Endothelial cell of umbilical vein (primary cell): Measurements from ENCODE around the gene PARP9. TPM values are rescaled to one million over a fixed set of nuclear protein-coding genes. Genes with fewer than 3 reads are reported as not detected.

Source experiments
- BruUV-seq: library from RNA; stranded (reverse); fragments of 400-500 nt; replicated peaks from 2 replicates; lab custom pipeline; 2021; lab: Mats Ljungman, UMichigan
- CTCF ChIA-PET: fragments of 300-600, 350-600 bp; sonication (Branson Sonifier 250); formaldehyde crosslinking; loops from one replicate; lab custom pipeline; 2021; ENCODE audit warnings: antibody characterized with exemption, inconsistent platforms; lab: Charles Lee
- POLR2A ChIA-PET: fragments of 300-600, 350-600 bp; sonication (Branson Sonifier 250); formaldehyde crosslinking; loops from one replicate; lab custom pipeline; 2021; ENCODE audit warnings: antibody characterized with exemption, inconsistent platforms; lab: Charles Lee
- DNase-seq: peaks from one replicate; pipeline ENCODE4 v3.0.0-alpha.2; 2011; ENCODE audit warnings: low read depth, low spot score
- FAIRE-seq: peaks from 2 replicates; lab custom pipeline; 2011; peaks lifted over from hg19 to GRCh38; lab: Jason Lieb, UNC
- H2AFZ ChIP-seq: 2 replicates; pipeline ENCODE4 v1.6.0; 2012; ENCODE audit warnings: low read depth, low read length, control low read depth, inconsistent platforms
- H3K27ac ChIP-seq: 2 replicates; pipeline ENCODE4 v1.5.1; 2011; ENCODE audit warnings: low read depth, mild to moderate bottlenecking, control low read depth, low read length, moderate library complexity; ENCODE audit not compliant: insufficient read depth
- H3K27me3 ChIP-seq, 2 experiments: 2 replicates each; pipeline versions ENCODE4 v1.6.0 to v1.6.1; 2011; ENCODE audit warnings: low read length in 2 of 2, mixed read lengths in 1 of 2; ENCODE audit not compliant: control insufficient read depth in 2 of 2, insufficient read depth in 2 of 2
- H3K36me3 ChIP-seq, 2 experiments: 2 replicates in 1 of 2; 3 replicates in 1 of 2; pipeline ENCODE4 v1.5.1; 2011; ENCODE audit warnings: low read length in 2 of 2, mild to moderate bottlenecking in 1 of 2, moderate library complexity in 1 of 2; ENCODE audit not compliant: control insufficient read depth in 2 of 2, insufficient read depth in 2 of 2; ENCODE audit errors: extremely low read depth in 1 of 2
- H3K4me1 ChIP-seq: 3 replicates; pipeline ENCODE4 v1.5.1; 2011; ENCODE audit warnings: mild to moderate bottlenecking, low read length; ENCODE audit not compliant: control insufficient read depth, insufficient read depth; ENCODE audit errors: extremely low read depth
- H3K4me2 ChIP-seq: 2 replicates; pipeline ENCODE4 v1.6.1; 2011; ENCODE audit warnings: low read length, control low read depth, mixed read lengths; ENCODE audit not compliant: insufficient read depth
- H3K4me3 ChIP-seq, 3 experiments: fragments of 200-600 bp in 1 of 3; sonication (generic), shearing (Covaris generic) in 1 of 3; replicated peaks in 1 of 3; 2 replicates each; pipeline ENCODE4 v1.5.1; 2011 to 2016; ENCODE audit warnings: control low read depth in 3 of 3, low read length in 3 of 3, mild to moderate bottlenecking in 2 of 3, inconsistent platforms in 1 of 3, low read depth in 1 of 3, moderate library complexity in 1 of 3; ENCODE audit not compliant: insufficient read depth in 1 of 3
- H3K79me2 ChIP-seq: 2 replicates; pipeline ENCODE4 v1.6.0; 2012; ENCODE audit warnings: low read length, inconsistent platforms; ENCODE audit not compliant: control insufficient read depth, insufficient read depth
- H3K9ac ChIP-seq: replicated peaks from 2 replicates; pipeline ENCODE3; 2011; ENCODE audit warnings: low read length, control low read depth; ENCODE audit not compliant: insufficient read depth; ENCODE audit errors: extremely low read depth
- H3K9me1 ChIP-seq: replicated peaks from 3 replicates; pipeline ENCODE4 v1.6.0; 2011; ENCODE audit warnings: mild to moderate bottlenecking, low read length; ENCODE audit not compliant: control insufficient read depth, insufficient read depth; ENCODE audit errors: extremely low read depth
- H3K9me3 ChIP-seq: replicated peaks from 2 replicates; pipeline ENCODE4 v1.5.1; 2012; ENCODE audit warnings: low read length, inconsistent platforms; ENCODE audit not compliant: control insufficient read depth, insufficient read depth
- H4K20me1 ChIP-seq: replicated peaks from 2 replicates; pipeline ENCODE3; 2011; ENCODE audit warnings: mild to moderate bottlenecking, low read length; ENCODE audit not compliant: control insufficient read depth, insufficient read depth; ENCODE audit errors: extremely low read depth
- EZH2 ChIP-seq: IDR thresholded peaks from 2 replicates; pipeline ENCODE4 v1.6.1; 2012; ENCODE audit warnings: borderline replicate concordance, low read depth, mild to moderate bottlenecking, moderate library complexity, low read length, inconsistent platforms; ENCODE audit not compliant: severe bottlenecking
- FOS ChIP-seq: IDR thresholded peaks from 2 replicates; pipeline ENCODE4 v1.6.1; 2011; ENCODE audit warnings: mild to moderate bottlenecking, low read length, moderate library complexity, borderline replicate concordance; ENCODE audit not compliant: insufficient read depth
- GATA2 ChIP-seq: IDR thresholded peaks from 2 replicates; pipeline ENCODE4 v1.7.0; 2011; ENCODE audit warnings: low read depth, mild to moderate bottlenecking, moderate library complexity, mixed read lengths, low read length; ENCODE audit not compliant: insufficient read length, insufficient read depth
- JUN ChIP-seq: IDR thresholded peaks from 2 replicates; pipeline ENCODE4 v1.6.1; 2011; ENCODE audit warnings: borderline replicate concordance, low read depth; ENCODE audit not compliant: insufficient read length, insufficient read depth
- MYC ChIP-seq: IDR thresholded peaks from one replicate; pipeline ENCODE4 v1.6.1; 2011; ENCODE audit warnings: mild to moderate bottlenecking, low read depth, low read length
- POLR2A ChIP-seq: IDR thresholded peaks from 2 replicates; pipeline ENCODE4 v1.6.1; 2012; ENCODE audit warnings: low read depth, mild to moderate bottlenecking, control low read depth, low read length
- POLR2AphosphoS5 ChIP-seq: IDR thresholded peaks from 2 replicates; pipeline ENCODE4 v1.6.1; 2012; ENCODE audit warnings: low read depth, mild to moderate bottlenecking, control low read depth, low read length, moderate library complexity; ENCODE audit not compliant: insufficient read depth
- dilution Hi-C: fragments of 300-500 bp; cut with MboI; formaldehyde crosslinking; loops from one replicate; pipeline ENCODE4 v1.15.0; 2019; ENCODE audit warnings: low sequenced_read_pairs; ENCODE audit not compliant: extremely low pct_ligation_motif_present
- intact Hi-C: fragments of 100-400 bp; cut with micrococcal nuclease; formaldehyde crosslinking; loops from one replicate; pipeline ENCODE4 v1.10.0; 2022
- polyA plus RNA-seq, 4 experiments: library from polyadenylated mRNA; depleted of rRNA in 3 of 4; stranded (reverse) in 3 of 4; unstranded in 1 of 4; fragments of >200 nt; gene quantifications; 2 replicates each; pipeline versions ENCODE4 v1.2.1 to v1.2.3, GENCODE V29; 2011 to 2012; ENCODE audit warnings: missing spikeins in 1 of 4
- total RNA-seq: library from RNA; stranded (reverse); gene quantifications from 2 replicates; pipeline ENCODE4 v1.2.3, GENCODE V29; 2021
- TF ChIP-seq, protein P1 (sequence below): IDR thresholded peaks from 2 replicates; pipeline ENCODE4 v1.6.1; 2011; ENCODE audit not compliant: insufficient read depth, insufficient read length
- TF ChIP-seq, protein P2 (sequence below), 2 donors: IDR thresholded peaks; 1 replicate in 1 of 2; 2 replicates in 1 of 2; pipeline ENCODE4 v1.5.1; 2011; ENCODE audit warnings: low read length in 2 of 2, mild to moderate bottlenecking in 2 of 2, moderate library complexity in 2 of 2, control low read depth in 1 of 2, inconsistent platforms in 1 of 2, low read depth in 1 of 2; ENCODE audit not compliant: insufficient read depth in 1 of 2; ENCODE audit errors: extremely low read depth in 1 of 2

The PARP9 gene
- total and polyA plus RNA-seq, 2 donors (not counting 3 experiments of a cell fraction or from before 2014, with no cell fraction given) = 10.1 to 12.5 TPM

GRCh38 chr3:122608916-122609315 lies 44.8 kb upstream of the PARP9 start:
- no TSS peak for BruUV-seq
- H3K9ac ChIP-seq = no peak overlapping the region
- H2AFZ ChIP-seq = no peak overlapping the region
- dilution Hi-C loops (no loop called here), intact Hi-C loops (no loop called here)
- TF ChIP-seq EZH2 = no peak
- TF ChIP-seq GATA2 = no peak
- no peak for TF ChIP-seq FOS
- TF ChIP-seq POLR2AphosphoS5 = no peak
- TF ChIP-seq JUN = no peak
- peaks cover 4% of the 10 kb centered on the region for H3K9me3 ChIP-seq
- ChIA-PET POLR2A (no interaction called here), CTCF (no interaction called here)
- peaks cover 3% of the 10 kb centered on the region for H3K4me1 ChIP-seq
- FAIRE-seq (no peak), DNase-seq (no peak)
- H3K4me3 ChIP-seq = no peak overlapping the region
- no peaks in the 10 kb centered on the region for H3K79me2 ChIP-seq
- no peak overlapping the region for H3K27ac ChIP-seq
- H3K36me3 ChIP-seq = no peaks in the 10 kb centered on the region
- H3K4me2 ChIP-seq = no peak overlapping the region
- H3K27me3 ChIP-seq = peaks cover 0 to 4% of the 10 kb centered on the region in 2 experiments
- H3K9me1 ChIP-seq = no peaks in the 10 kb centered on the region
- no peaks in the 10 kb centered on the region for H4K20me1 ChIP-seq

- H3K36me3 ChIP-seq = no peaks in the 10 kb centered on the region
- ChIA-PET POLR2A (no interaction called here), CTCF (no interaction called here)
- no peaks in the 10 kb centered on the region for H3K9me1 ChIP-seq
- H3K4me3 ChIP-seq = no peak overlapping the region
- no TSS peak for BruUV-seq
- TF ChIP-seq POLR2A (no peak), FOS (no peak), POLR2AphosphoS5 (no peak), JUN (no peak), EZH2 (no peak), MYC (no peak), GATA2 (no peak)
- TF ChIP-seq, protein P1, sequence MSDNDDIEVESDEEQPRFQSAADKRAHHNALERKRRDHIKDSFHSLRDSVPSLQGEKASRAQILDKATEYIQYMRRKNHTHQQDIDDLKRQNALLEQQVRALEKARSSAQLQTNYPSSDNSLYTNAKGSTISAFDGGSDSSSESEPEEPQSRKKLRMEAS = no peak
- TF ChIP-seq, protein P2, sequence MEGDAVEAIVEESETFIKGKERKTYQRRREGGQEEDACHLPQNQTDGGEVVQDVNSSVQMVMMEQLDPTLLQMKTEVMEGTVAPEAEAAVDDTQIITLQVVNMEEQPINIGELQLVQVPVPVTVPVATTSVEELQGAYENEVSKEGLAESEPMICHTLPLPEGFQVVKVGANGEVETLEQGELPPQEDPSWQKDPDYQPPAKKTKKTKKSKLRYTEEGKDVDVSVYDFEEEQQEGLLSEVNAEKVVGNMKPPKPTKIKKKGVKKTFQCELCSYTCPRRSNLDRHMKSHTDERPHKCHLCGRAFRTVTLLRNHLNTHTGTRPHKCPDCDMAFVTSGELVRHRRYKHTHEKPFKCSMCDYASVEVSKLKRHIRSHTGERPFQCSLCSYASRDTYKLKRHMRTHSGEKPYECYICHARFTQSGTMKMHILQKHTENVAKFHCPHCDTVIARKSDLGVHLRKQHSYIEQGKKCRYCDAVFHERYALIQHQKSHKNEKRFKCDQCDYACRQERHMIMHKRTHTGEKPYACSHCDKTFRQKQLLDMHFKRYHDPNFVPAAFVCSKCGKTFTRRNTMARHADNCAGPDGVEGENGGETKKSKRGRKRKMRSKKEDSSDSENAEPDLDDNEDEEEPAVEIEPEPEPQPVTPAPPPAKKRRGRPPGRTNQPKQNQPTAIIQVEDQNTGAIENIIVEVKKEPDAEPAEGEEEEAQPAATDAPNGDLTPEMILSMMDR (IDR thresholded peaks at IDR 0.05; ENCODE audit: extremely low read depth in 1 of 2, insufficient read depth in 1 of 2, low read depth in 1 of 2, low read length in 2 of 2) = no peak
- FAIRE-seq (no peak), DNase-seq (no peak)
- no peak overlapping the region for H3K4me2 ChIP-seq
- intact Hi-C loops (no loop called here), dilution Hi-C loops (no loop called here)
- H3K9me3 ChIP-seq = peaks cover 4% of the 10 kb centered on the region
- no peaks in the 10 kb centered on the region for H3K79me2 ChIP-seq
- no peak overlapping the region for H3K9ac ChIP-seq
- H3K27me3 ChIP-seq = peaks cover 4 to 10% of the 10 kb centered on the region in 2 experiments
- H3K4me1 ChIP-seq = peaks cover 3% of the 10 kb centered on the region
- no peak overlapping the region for H3K27ac ChIP-seq
- no peak overlapping the region for H2AFZ ChIP-seq
- no peaks in the 10 kb centered on the region for H4K20me1 ChIP-seq
These were observed 42.2 kb upstream of the PARP9 start for GRCh38 chr3:122606330-122606729.
